ENCODE measurements around the gene UBN2. TPM values are rescaled to one million over a fixed set of nuclear protein-coding genes. Genes with fewer than 3 reads are reported as not detected.

The UBN2 gene
- total RNA-seq, 1 experiment from 2014 or later: 14.8 TPM

GRCh38 chr7:139341058-139341775, 110.2 kb downstream of the UBN2 start, which contains the start of gene FMC1:
Gene FMC1, plus strand, starts transcription at chr7:139341337. Its CDS starts 48 bp downstream, at chr7:139341385.
- intact Hi-C loops (cut with micrococcal nuclease): loop anchor here (1.0 to 10.0 kb wide), 2 partner anchors 18 to 236 kb away; partner anchors contain the start of genes LUC7L2 and ZC3HAV1
- peak; percentile 77 for ATAC-seq
- Histone ChIP-seq H3K27me3 (ENCODE audit: insufficient read depth, low read length) (no peaks in the 10 kb centered on the region), H3K4me2 (ENCODE audit: low read length) (peak within 1 kb of the TSS; percentile 94), H3K4me3 (replicated peaks in 1 of 2; ENCODE audit: low read depth in 1 of 2, low read length in 2 of 2) (peak within 1 kb of the TSS; percentile 78 to 90), H3K36me3 (ENCODE audit: control insufficient read depth in 1 of 2, insufficient read depth in 2 of 2, low read length in 2 of 2) (no peaks in the 10 kb centered on the region), H3K4me1 (ENCODE audit: control insufficient read depth in 1 of 2, insufficient read depth in 2 of 2, low read length in 2 of 2) (peaks cover 3 to 26% of the 10 kb centered on the region in 2 experiments; a peak in 3 of 4 replicates), H3K9ac (ENCODE audit: low read length) (peak within 1 kb of the TSS; percentile 94), H3K79me2 (ENCODE audit: insufficient read depth, low read length) (peaks cover 24% of the 10 kb centered on the region), H3K9me3 (ENCODE audit: control insufficient read depth in 1 of 2, insufficient read depth in 1 of 2, low read depth in 1 of 2, low read length in 2 of 2) (peaks cover 0 to 5% of the 10 kb centered on the region in 2 experiments; a peak in 1 of 4 replicates), H4K20me1 (ENCODE audit: insufficient read depth) (no peaks in the 10 kb centered on the region), H3K27ac (ENCODE audit: low read depth, low read length) (peak within 1 kb of the TSS; percentile 95), H2AFZ (ENCODE audit: low read depth, low read length, poor library complexity, severe bottlenecking) (peak within 1 kb of the TSS; percentile 56), H3K9me2 (ENCODE audit: insufficient read depth) (no peaks in the 10 kb centered on the region)
- ChIA-PET RAD21 (ENCODE audit: low non-redundant PET in 1 of 2, low total read pairs in 2 of 2, uncharacterized antibody in 2 of 2, unreplicated experiment in 2 of 2) (no interaction called here), POLR2A (no interaction called here), CTCF (no interaction called here)
- TF ChIP-seq EZH2phosphoT487 (IDR thresholded peaks at IDR 0.05; ENCODE audit: borderline replicate concordance) (no peak), YY1 (IDR thresholded peaks at IDR 0.05; ENCODE audit: extremely low read depth, insufficient replicate concordance, low read depth, low read length) (peak; percentile 81), ZFX (IDR thresholded peaks at IDR 0.05) (peak; percentile 79; the same call in 1 of the 2 replicates), ATF3 (IDR thresholded peaks at IDR 0.05) (no peak)
- TF ChIP-seq, protein P1, sequence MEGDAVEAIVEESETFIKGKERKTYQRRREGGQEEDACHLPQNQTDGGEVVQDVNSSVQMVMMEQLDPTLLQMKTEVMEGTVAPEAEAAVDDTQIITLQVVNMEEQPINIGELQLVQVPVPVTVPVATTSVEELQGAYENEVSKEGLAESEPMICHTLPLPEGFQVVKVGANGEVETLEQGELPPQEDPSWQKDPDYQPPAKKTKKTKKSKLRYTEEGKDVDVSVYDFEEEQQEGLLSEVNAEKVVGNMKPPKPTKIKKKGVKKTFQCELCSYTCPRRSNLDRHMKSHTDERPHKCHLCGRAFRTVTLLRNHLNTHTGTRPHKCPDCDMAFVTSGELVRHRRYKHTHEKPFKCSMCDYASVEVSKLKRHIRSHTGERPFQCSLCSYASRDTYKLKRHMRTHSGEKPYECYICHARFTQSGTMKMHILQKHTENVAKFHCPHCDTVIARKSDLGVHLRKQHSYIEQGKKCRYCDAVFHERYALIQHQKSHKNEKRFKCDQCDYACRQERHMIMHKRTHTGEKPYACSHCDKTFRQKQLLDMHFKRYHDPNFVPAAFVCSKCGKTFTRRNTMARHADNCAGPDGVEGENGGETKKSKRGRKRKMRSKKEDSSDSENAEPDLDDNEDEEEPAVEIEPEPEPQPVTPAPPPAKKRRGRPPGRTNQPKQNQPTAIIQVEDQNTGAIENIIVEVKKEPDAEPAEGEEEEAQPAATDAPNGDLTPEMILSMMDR (IDR thresholded peaks at IDR 0.05 in 2 of 3, conservative IDR thresholded peaks at IDR 0.05 in 1 of 3; ENCODE audit: borderline replicate concordance in 1 of 3, insufficient read depth in 1 of 3, low read depth in 2 of 3, low read length in 2 of 3): 0 out of 6 replicates have a peak, but pooled peaks of 1 of the 3 experiments have one; percentile 18
- BruUV-seq (replicated peaks): no TSS peak
- peak; percentile 88 for DNase-seq (ENCODE audit: low read depth, low spot score)
